GM18526 (cell line): ENCODE results near the gene SLC35F3.

Experiments used
- POLR2A ChIP-seq: IDR thresholded peaks from 3 replicates; pipeline ENCODE4 v1.6.1; 2011; ENCODE audit not compliant: insufficient read length; ENCODE audit errors: extremely low read depth

SLC35F3 gene

GRCh38 chr1:234120327-234120944 lies 216.0 kb downstream of the SLC35F3 start:
- no peak for TF ChIP-seq POLR2A

DNA sequence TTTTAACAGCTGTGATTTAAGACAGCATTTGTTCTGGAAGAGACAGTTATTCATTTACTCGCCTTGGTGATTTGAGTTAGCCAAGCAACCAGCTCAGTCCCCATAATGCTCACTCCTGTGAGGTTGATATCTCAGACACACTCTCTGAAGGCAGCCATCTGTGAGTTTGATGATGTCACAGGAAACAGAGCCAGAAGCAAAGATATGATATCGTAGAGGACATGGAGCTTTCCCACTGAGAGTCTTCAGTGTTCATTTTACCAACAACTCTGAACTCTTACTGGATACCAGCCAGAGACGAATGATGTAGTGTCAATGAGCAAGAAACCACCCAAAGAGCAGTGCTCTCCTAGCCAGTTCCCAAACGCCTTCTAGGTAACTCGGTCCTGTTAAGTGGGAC lies 219.4 kb downstream of the SLC35F3 start:
- no peak for TF ChIP-seq POLR2A

DNA sequence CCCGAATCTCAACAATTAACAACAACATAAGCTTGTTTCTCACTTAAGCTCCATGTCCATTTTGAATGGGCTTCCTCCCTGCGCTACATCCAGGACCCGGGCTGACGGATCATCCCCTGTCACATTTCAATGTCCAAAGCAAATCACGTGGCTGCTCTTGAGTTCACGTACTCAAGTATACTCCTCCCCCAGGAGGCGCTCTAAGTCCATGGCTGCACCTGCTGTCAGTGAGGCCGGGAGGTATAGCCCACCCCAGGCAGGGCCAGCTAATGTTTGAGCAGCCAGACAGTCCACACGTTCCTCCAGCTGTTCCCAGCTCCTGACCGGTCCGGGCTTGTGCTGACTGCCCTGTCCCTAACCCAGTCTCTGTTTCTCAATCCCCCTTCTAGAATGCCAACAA lies 220.8 kb downstream of the SLC35F3 start:
- TF ChIP-seq POLR2A: no peak

DNA sequence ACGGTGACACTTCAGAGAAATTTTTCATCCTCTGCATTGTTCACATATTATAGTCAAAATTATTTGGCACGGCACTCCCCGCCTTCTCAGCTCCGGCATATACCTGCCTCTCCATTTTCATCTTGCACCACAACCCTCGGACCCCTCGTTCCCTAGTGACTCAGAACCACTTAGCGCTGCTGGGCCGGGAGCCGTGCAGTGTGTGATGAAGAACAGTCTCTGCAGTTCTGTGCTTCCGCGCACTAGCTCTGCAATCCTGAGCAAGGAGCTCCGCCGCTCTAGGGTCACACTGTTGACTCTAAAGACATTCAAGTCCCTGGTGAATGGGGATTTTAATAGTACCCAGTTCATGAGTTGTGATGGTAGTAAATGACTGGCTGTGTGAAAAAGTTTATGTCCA lies 221.2 kb downstream of the SLC35F3 start:
- TF ChIP-seq POLR2A: no peak

DNA sequence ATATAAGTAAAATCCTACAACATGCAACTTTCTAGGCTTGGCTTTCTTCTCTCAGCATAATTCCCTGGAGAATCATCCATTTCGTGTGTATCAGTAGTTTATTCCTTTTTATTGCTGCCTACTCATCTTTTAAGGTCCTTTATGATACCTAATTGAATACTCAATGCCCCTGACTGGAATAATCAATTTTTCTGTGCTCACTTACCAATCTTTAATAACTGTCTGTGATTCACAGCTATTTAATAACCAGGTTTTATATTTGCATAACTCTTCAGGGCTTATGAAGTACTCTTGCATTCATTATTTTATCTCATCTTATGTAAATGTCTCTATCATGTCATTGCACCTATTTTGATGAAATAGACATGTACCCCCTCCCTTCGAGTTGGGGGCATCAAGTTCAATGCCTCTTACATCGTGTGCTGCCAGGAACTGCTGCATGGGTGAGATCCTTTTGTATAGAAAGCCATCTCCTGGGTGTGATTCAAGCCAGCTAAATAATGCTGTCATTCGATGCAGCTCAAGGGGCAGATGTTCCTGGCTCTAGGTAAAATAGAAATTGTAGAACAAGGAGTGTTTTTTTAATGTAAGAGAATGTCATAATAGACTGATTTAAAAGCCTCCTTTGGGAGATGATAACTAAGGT lies 222.7 kb downstream of the SLC35F3 start:
- TF ChIP-seq POLR2A: no peak

DNA sequence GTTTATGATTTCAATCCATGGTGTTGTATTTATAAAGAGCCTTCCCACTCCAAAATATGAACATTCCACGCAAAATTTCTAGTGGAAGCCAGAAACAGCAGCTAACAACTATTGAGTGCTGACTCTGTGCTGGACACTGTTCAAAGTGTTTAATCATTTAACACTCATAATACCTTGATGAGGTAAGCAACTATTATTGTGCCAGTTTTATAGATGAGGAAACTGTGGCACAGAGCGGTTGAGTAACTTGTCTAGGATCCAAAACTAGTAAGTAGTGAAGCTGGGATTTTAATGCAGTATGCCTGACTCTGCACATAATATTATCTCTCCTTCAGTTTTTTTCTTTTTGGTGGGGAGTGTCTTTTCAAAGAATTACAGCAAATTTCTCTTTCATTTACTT lies 228.3 kb downstream of the SLC35F3 start:
- no peak for TF ChIP-seq POLR2A

- TF ChIP-seq POLR2A: no peak
Measured at GRCh38 chr1:234134878-234135277, 230.4 kb downstream of the SLC35F3 start.

DNA sequence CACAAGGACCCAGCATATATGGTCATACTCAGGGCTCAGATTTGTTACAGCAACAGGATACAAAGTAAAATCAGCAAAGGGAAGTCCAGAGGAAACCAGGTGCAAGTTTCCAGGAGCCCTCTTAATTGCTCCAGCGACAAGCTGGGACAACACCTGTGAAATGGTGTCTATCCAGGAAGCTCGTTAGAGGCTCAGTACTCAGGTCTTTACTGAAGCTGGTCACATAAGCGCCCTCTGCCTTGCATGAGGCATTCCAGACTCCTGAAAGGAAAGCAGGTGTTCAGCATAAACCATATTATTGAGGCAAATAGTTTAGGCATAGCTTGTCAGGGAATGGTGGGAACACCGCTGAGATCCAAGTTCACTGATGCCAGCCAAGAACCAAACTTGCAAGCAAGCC lies 231.0 kb downstream of the SLC35F3 start:
- no peak for TF ChIP-seq POLR2A

GRCh38 chr1:234136073-234136472 lies 231.6 kb downstream of the SLC35F3 start:
- TF ChIP-seq POLR2A: no peak

DNA sequence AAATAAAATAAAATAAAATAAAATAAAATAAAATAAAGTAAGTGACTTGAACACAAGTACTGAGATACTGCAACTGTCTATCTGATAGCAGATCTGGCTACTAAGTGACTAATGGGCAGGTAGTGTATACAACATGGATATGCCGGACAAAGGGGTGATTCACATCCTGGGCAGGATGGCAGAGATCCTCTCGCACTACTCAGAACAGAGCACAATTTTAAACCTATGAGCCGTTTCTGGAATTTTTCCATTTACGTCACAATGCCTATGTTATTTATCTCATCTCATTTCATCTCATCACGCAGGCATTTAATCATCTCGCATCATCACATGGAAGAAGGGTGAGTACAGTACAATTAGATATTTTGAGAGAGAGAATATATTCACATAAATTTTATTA lies 235.5 kb downstream of the SLC35F3 start:
- no peak for TF ChIP-seq POLR2A

- TF ChIP-seq POLR2A: no peak
Measured at GRCh38 chr1:234140388-234140787, 235.9 kb downstream of the SLC35F3 start.

- TF ChIP-seq POLR2A: no peak
Measured at GRCh38 chr1:234141006-234141405, 236.5 kb downstream of the SLC35F3 start.

GRCh38 chr1:234143681-234144080 lies 239.2 kb downstream of the SLC35F3 start:
- no peak for TF ChIP-seq POLR2A

DNA sequence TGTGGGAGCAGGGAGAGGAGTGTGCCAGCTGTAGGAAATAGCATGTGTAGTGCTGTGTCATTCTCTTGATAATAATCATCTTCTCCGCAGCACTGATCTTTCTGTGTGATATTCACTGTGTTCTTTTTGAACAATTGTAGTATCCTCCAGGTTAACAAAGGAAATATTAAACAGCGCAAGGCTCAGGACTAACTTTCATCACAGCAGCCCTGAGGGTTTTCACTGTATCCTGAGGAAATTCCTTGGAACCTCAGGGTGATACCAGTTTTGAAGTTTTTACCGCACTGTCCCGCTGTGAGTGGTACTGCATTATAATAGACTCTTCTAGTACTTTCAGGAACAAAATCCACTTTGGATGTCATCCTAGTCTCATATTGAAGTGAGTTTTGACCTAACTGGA lies 240.4 kb downstream of the SLC35F3 start:
- TF ChIP-seq POLR2A: no peak

DNA sequence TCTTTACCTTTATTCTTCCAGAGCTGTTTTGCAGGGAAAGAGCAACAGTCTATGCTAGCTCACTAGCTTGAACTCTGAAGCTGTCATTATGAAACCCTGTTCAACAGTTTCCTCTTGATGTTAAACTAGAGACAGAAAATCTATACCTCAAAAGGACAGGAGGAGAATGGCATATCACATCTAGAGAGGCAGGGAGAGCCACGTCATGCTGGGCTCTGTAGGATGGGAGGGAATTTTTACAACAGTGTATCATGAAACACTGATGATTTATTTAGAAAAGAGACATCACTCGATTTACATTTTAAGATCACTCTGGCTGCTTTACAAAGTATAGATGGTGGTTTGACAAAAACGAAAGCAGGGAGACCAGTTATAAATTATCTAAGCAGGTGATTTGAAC lies 243.9 kb downstream of the SLC35F3 start:
- TF ChIP-seq POLR2A: no peak

- no peak for TF ChIP-seq POLR2A
Measured at GRCh38 chr1:234148816-234149215, 244.3 kb downstream of the SLC35F3 start.

DNA sequence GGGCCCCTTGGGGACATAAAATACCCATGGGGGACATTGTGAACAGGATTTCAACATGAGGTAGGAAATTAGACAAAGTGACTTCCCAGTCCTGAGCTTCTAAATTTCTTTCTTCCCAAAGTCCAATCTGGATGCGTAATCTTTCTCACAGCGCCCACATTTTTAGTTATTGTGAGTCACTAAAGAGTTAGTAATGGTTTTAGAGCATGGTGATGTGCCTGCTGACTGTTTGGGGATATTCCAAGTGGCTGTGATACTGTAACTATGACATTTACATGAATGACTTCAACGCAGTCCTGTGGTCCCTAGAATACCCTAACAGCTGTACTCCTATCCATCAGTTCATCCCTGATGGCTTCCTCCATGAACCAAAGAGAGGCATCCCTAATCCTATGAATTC lies 244.7 kb downstream of the SLC35F3 start:
- no peak for TF ChIP-seq POLR2A
